HG03342 (cell line): ENCODE data around the gene TTYH2.
A peak's percentile ranks its signal among the peaks of the same experiment; 100 is the strongest.

Source experiments
- ATAC-seq: cut with Tn5 transposase; IDR thresholded peaks from one replicate; pipeline ENCODE4 v1.9.1; 2021; ENCODE audit warnings: mild to moderate bottlenecking, moderate library complexity; ENCODE audit not compliant: unreplicated experiment

Gene TTYH2

GRCh38 chr17:74282587-74283370 is 69.4 kb downstream of the TTYH2 start:
- no peak for ATAC-seq

DNA sequence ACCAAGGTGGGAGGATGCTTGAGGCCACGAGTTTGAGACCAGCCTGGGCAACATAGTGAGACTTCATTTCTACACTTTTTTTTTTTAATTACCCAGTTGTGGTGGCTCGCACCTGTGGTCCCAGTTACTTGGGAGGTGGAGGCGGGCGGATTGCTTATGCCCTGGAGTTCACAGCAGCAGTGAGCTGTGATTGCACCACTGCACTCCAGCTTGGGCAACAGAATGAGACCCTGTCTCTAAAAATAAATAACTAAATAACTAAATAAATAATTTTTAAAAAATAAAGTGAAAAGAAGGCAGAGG is 70.0 kb downstream of the TTYH2 start:
- ATAC-seq, result no peak

DNA sequence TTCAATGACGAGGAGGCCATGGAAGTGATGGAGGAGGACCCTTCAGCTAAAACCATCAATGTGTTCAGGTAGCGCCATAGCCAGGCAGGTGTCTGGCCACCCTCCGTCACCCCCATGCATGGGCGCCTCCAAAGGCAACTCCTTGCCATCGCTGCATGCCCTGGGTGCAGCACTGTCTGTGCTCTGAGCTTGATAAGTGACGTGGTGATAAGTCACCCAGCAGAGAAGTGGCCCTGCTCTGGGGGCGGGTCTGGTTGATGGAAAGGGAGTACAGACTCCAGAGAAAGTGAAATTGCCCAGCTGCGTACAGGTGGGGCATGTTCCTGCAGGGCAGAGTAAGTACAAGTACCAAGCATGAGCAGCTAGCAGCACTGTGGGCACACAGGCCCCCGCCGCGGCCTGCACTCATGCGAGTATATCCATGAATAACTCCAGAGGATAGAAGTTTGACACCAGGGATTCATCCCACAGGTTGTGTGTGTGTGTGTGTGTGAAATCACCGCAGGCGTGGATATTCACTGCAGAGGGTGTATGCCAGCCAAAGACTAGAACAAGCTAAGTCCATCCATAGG is 73.7 kb downstream of the TTYH2 start:
- no peak for ATAC-seq

GRCh38 chr17:74288785-74289184 is 75.4 kb downstream of the TTYH2 start:
- peak; percentile 64 for ATAC-seq

DNA sequence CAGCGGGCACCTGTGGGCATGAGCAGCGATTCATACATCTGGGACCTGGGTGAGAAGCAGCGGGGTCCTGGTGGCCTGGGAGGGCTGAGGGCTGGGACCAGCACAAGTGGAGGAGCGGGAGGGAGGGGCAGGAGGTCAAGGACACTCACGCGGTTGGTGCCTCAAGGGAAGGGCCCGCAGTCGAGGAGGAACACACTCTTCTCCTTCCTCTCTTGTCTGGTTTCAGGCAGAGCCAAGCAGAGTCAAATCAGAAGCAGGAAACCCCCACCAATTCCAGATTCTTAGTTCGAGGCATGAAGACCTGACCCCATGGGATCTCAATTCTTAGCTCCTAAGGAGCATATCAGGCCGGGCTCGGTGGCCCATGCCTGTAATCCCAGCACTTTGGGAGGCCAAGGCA is 76.3 kb downstream of the TTYH2 start:
- no peak for ATAC-seq

- no peak for ATAC-seq
Observed at GRCh38 chr17:74290340-74290739, 77.0 kb downstream of the TTYH2 start.

DNA sequence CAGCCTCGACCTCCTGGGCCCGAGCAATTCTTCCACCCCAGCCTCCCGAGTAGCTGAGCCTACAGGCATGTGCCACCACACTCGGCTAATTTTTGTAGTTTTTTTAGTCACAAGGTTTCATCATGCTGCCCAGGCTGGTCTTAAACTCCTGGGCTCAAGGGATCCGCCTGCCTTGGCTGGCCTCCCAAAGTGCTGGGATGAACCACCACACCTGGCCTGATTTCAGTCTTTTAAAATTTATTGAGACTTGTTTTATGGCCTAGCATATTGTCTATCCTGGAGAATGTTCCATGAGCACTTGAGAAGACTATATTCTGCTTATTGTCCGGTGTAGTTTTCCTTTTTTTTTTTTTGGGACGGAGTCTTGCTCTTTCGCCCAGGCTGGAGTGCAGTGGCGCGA is 79.1 kb downstream of the TTYH2 start:
- no peak for ATAC-seq

DNA sequence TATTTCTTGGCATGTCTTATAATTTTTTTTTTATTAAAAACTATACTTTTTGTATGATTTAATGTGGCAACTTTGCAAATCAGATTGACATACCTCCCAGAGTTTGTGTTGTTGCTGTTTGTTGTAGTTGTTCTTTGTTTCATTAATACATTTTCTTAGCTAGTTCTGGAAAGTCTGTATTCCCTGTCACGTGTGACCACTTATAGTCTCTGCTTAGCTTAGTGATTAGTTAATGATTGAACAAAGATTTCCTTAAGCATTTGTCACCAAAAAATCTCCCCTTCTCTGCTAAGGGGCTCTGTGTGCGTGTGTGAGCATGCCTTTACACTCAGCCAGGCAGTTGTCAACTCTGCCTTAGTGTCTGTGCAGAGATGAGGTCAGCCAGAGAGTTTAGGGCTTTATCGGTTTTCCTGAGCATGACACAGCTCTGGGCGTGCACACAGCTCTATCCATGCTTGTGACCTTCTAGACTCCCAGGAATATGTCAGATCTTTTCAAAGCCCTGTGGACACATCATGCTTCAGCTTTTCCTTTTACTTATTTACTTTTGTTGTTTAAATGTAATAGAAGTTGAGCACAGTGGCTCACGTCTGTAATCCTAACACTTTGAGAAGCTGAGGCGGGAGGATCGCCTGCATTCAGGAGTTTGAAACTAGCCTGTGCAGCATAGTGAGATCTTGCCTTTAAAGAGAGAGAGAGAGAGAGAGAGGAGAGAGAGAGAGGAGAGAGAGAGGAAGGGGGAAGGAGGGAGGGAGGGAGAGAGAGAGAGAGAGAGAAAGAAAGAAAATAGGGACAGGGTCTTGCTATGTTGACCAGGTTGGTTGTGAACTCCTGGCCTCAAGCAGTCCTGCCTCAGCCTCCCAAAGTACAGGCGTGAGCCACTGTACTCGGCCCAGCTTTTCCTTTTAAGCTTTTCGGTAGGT is 82.5 kb downstream of the TTYH2 start:
- no peak for ATAC-seq

GRCh38 chr17:74296548-74296936 is 83.2 kb downstream of the TTYH2 start:
- ATAC-seq, result no peak

GRCh38 chr17:74297941-74298340 is 84.6 kb downstream of the TTYH2 start:
- ATAC-seq, result no peak

- no peak for ATAC-seq
Observed at GRCh38 chr17:74298778-74299177, 85.4 kb downstream of the TTYH2 start.

- no peak for ATAC-seq
Observed at GRCh38 chr17:74299226-74300009, 86.0 kb downstream of the TTYH2 start.

GRCh38 chr17:74303305-74303704 is 89.9 kb downstream of the TTYH2 start:
- no peak for ATAC-seq

GRCh38 chr17:74304184-74304583 is 90.8 kb downstream of the TTYH2 start:
- ATAC-seq, result no peak

DNA sequence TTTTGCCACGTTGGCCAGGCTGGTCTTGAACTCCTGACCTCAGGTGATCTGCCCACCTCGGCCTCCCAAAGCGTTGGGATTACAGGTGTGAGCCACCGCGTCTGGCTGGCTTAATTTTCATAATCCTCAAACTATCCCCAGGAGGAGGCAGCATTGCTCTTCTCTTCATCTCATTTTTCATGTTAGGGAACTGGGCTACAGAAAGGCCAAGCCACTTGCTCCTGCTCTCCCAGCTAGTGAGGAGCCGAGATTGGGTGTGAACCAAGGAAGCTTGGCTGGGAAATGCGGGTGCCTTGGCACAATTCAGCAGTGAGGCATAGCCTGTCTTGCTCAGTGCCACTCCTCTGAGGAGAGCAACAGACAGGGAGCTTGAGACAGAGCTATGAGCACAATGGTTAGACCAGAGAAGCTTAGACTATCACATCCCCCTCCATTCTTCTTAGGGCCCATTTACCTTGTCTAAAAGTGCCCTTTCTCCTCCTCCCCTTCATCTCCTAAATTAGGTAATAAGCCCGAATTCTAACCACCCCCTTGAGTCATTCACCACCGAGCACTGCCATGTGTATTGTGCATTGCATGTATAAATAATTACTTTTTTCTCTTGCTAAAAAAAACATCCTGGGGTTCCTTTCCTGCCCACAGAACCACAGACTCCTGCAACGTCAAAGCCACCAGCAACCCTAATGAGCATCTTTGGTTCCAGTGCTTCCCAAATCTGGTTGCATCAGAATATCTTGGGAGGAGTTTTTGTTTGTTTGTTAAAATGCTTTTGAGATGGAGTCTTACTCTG is 92.7 kb downstream of the TTYH2 start:
- no peak for ATAC-seq

GRCh38 chr17:74307984-74308773 is 94.8 kb downstream of the TTYH2 start:
- ATAC-seq, result no peak

GRCh38 chr17:74309902-74310301 is 96.5 kb downstream of the TTYH2 start:
- ATAC-seq, result no peak
